Glomerular endothelial cell (primary cell): ENCODE data around the gene SUPT3H. TPM values are rescaled to one million over a fixed set of nuclear protein-coding genes. Genes with fewer than 3 reads are reported as not detected.
"Not testable (repeated sequence)": the region's sequence is repeated elsewhere in the genome, so short reads cannot be mapped to it uniquely, and the experiment has no call there.

ENCODE experiments used
- DNase-seq: peaks from one replicate; pipeline ENCODE4 v3.0.0-alpha.2; 2011; ENCODE audit warnings: low read depth, low spot score; ENCODE audit errors: extremely low read depth
- total RNA-seq: library from RNA; depleted of rRNA; stranded (reverse); fragments of >200 nt; gene quantifications from 2 replicates; pipeline ENCODE4 v1.2.3, GENCODE V29; 2015

Gene SUPT3H
- total RNA-seq, 1 donor from 2014 or later = 7.7 TPM

GRCh38 chr6:44921798-44922197, 455.9 kb downstream of the SUPT3H start:
- DNase-seq = no peak

GRCh38 chr6:44920952-44921491, 456.7 kb downstream of the SUPT3H start:
- DNase-seq = no peak

- no peak for DNase-seq
These were observed 458.9 kb downstream of the SUPT3H start for GRCh38 chr6:44918671-44919296.

GRCh38 chr6:44917430-44917829, 460.3 kb downstream of the SUPT3H start:
- no peak for DNase-seq

- DNase-seq = no peak
These were observed 462.6 kb downstream of the SUPT3H start for GRCh38 chr6:44915111-44915510.

GRCh38 chr6:44914141-44914540, 463.6 kb downstream of the SUPT3H start:
- DNase-seq = no peak

GRCh38 chr6:44906761-44907160, 471.0 kb downstream of the SUPT3H start:
- peak; percentile 7 for DNase-seq

GRCh38 chr6:44900358-44900757, 477.4 kb downstream of the SUPT3H start:
- not testable (repeated sequence) for DNase-seq

GRCh38 chr6:44898296-44898930, 479.3 kb downstream of the SUPT3H start:
- DNase-seq = no peak

GRCh38 chr6:44897316-44897715, 480.4 kb downstream of the SUPT3H start:
- DNase-seq = no peak

GRCh38 chr6:44896701-44897100, 481.0 kb downstream of the SUPT3H start:
- DNase-seq = no peak

GRCh38 chr6:44892579-44892978, 485.2 kb downstream of the SUPT3H start:
- DNase-seq = no peak

- not testable (repeated sequence) for DNase-seq
These were observed 498.7 kb downstream of the SUPT3H start for GRCh38 chr6:44879071-44879470.

GRCh38 chr6:44876638-44877037, 501.1 kb downstream of the SUPT3H start:
- not testable (repeated sequence) for DNase-seq

GRCh38 chr6:44869321-44869897, 508.3 kb downstream of the SUPT3H start:
- no peak for DNase-seq

GRCh38 chr6:44868910-44869309, 508.8 kb downstream of the SUPT3H start:
- DNase-seq = no peak

GRCh38 chr6:44868335-44868668, 509.4 kb downstream of the SUPT3H start:
- no peak for DNase-seq

GRCh38 chr6:44867571-44868334, 510.0 kb downstream of the SUPT3H start:
- DNase-seq = no peak

GRCh38 chr6:44865184-44865583, 512.5 kb downstream of the SUPT3H start:
- not testable (repeated sequence) for DNase-seq

GRCh38 chr6:44859901-44860410, 517.8 kb downstream of the SUPT3H start:
- DNase-seq = no peak

- no peak for DNase-seq
These were observed 518.7 kb downstream of the SUPT3H start for GRCh38 chr6:44858998-44859397.
